Cardiac muscle cell (in vitro differentiated cells and primary cell): ENCODE data around the gene APOL6. TPM values are rescaled to one million over a fixed set of nuclear protein-coding genes. Genes with fewer than 3 reads are reported as not detected.

Source experiments
- DNase-seq, 2 donors: peaks; one replicate each; pipeline versions ENCODE4 v3.0.0 to v3.0.0-alpha.2; 2010 to 2017; ENCODE audit warnings: low read depth in 1 of 2, low spot score in 1 of 2
- H3K27ac ChIP-seq: fragments of 200-600 bp; sonication (generic); 2 replicates; pipeline ENCODE4 v1.5.1; 2016
- H3K27me3 ChIP-seq: fragments of 200-600 bp; sonication (generic); 2 replicates; pipeline ENCODE4 v1.6.0; 2016; ENCODE audit warnings: control low read depth
- H3K36me3 ChIP-seq: fragments of 200-600 bp; sonication (generic); 2 replicates; pipeline ENCODE4 v1.5.1; 2016; ENCODE audit warnings: control low read depth
- H3K4me1 ChIP-seq: fragments of 200-600 bp; sonication (generic); 2 replicates; pipeline ENCODE4 v1.8.1; 2017; ENCODE audit warnings: low read depth, mild to moderate bottlenecking, mixed run types
- H3K4me3 ChIP-seq: fragments of 200-600 bp; sonication (generic); 2 replicates; pipeline ENCODE4 v1.5.1; 2016; ENCODE audit warnings: mild to moderate bottlenecking
- H3K9me3 ChIP-seq: fragments of 200-600 bp; sonication (generic); 2 replicates; pipeline ENCODE4 v1.5.1; 2017; ENCODE audit warnings: low read depth, mild to moderate bottlenecking, control low read depth
- polyA plus RNA-seq: library from polyadenylated mRNA; unstranded; fragments of >200 nt; fragmentation: Nextera tagmentation; extraction: Ambion mirVana; gene quantifications from 2 replicates; pipeline ENCODE4 v1.2.1, GENCODE V29; 2016
- total RNA-seq: library from RNA; depleted of rRNA; stranded (reverse); fragments of >200 nt; gene quantifications from 2 replicates; pipeline ENCODE4 v1.2.3, GENCODE V29; 2016
- TF ChIP-seq, protein P1 (sequence below): IDR thresholded peaks from 2 replicates; pipeline ENCODE4 v1.5.1; 2012; ENCODE audit warnings: low read depth, mild to moderate bottlenecking, low read length

Gene APOL6
- total and polyA plus RNA-seq, 2 experiments from 2014 or later = 0.07 TPM; not detected in 1

DNA sequence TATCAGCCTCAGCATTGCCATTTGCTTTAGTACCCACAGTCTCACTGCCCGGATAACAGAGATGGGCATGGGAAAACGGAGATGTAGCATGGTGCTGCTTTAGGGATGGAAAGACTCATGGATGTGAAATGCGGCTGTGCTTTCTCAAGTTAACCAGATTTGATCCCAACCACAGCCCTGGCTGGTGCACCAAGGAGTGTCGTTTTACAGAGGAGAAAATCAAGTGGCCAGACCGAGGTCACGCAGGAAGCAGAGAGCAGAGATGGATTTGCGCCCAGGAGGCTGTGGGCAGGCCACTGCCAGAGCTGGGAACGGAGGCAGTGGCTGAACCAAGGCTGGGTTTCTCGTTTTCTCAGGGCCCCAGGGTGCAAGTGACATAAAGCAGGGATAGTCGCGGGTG is 40.2 kb upstream of the APOL6 start:
- H3K9me3 ChIP-seq = no peaks in the 10 kb centered on the region
- no peak overlapping the region for H3K4me3 ChIP-seq
- H3K36me3 ChIP-seq = peaks cover 13% of the 10 kb centered on the region
- no peaks in the 10 kb centered on the region for H3K27me3 ChIP-seq
- H3K27ac ChIP-seq = peak overlapping the region; percentile 93
- TF ChIP-seq, protein P1, sequence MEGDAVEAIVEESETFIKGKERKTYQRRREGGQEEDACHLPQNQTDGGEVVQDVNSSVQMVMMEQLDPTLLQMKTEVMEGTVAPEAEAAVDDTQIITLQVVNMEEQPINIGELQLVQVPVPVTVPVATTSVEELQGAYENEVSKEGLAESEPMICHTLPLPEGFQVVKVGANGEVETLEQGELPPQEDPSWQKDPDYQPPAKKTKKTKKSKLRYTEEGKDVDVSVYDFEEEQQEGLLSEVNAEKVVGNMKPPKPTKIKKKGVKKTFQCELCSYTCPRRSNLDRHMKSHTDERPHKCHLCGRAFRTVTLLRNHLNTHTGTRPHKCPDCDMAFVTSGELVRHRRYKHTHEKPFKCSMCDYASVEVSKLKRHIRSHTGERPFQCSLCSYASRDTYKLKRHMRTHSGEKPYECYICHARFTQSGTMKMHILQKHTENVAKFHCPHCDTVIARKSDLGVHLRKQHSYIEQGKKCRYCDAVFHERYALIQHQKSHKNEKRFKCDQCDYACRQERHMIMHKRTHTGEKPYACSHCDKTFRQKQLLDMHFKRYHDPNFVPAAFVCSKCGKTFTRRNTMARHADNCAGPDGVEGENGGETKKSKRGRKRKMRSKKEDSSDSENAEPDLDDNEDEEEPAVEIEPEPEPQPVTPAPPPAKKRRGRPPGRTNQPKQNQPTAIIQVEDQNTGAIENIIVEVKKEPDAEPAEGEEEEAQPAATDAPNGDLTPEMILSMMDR = no peak
- peaks cover 41% of the 10 kb centered on the region for H3K4me1 ChIP-seq
- no peak for DNase-seq

DNA sequence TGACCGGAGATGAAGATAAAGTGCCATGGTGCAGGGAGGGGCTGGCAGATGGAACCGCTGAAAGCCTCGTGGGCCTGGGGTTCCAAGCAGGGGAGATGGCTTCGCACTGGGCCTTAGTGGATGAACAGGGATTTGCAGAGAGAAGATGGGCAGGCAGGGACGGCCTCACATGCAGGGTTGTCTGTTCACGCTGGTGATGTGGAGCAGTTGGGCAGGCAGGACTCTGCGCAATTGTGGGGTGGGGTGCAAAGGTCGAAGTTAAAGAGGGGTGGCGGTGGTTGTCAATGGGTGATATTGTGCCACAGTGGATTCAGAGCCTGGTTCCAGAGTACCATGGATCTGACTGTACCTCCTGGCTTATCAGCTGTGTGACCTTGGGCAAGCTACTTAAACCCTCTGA is 39.0 kb upstream of the APOL6 start:
- no peak overlapping the region for H3K4me3 ChIP-seq
- DNase-seq = no peak
- no peaks in the 10 kb centered on the region for H3K27me3 ChIP-seq
- peaks cover 50% of the 10 kb centered on the region for H3K4me1 ChIP-seq
- no peaks in the 10 kb centered on the region for H3K9me3 ChIP-seq
- H3K27ac ChIP-seq = peak overlapping the region; percentile 93
- TF ChIP-seq, protein P1 = no peak
- H3K36me3 ChIP-seq = peaks cover 13% of the 10 kb centered on the region

DNA sequence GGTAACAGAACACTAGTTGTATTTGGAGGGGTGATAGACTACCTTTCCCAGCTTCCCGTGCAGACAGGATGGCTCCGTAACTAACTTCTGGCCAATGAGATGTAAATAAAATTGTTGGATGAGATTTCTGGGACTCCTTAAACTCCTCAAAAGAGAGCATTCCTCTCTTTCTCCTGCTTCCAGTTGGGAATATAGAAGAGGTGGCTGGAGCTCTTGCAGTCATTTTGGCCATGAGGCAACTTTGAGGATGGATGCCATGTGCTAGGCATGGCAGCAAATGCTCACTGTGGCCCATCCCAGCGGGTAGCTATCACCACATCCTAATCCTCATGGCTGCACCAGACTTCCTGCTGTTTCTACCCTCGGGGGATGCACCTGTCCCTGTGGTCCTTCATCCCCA is 38.5 kb upstream of the APOL6 start:
- Histone ChIP-seq H3K27ac (no peak overlapping the region), H3K4me3 (no peak overlapping the region), H3K4me1 (peaks cover 50% of the 10 kb centered on the region), H3K36me3 (peaks cover 13% of the 10 kb centered on the region), H3K27me3 (no peaks in the 10 kb centered on the region), H3K9me3 (no peaks in the 10 kb centered on the region)
- no peak for DNase-seq
- TF ChIP-seq, protein P1 = no peak

DNA sequence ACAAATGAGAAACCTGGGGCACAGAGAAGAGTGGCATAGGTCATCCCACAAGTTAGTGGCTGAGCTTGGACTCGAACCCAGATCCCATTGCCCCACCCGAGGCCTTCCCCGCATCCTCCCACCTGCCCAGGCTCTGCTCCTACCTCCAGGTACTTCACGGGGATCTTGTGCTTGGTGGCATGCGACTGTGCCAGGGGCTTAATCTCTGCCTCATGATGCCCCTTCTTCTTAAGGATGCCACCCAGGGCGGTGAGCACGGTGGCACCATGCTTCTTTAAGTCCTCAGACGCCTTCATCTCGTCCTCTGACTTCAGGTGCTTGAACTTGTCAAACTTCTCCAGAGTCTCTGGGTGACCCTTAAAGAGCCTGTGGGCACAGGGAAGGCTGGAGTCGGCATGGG is 37.5 kb upstream of the APOL6 start:
- Histone ChIP-seq H3K27ac (no peak overlapping the region), H3K36me3 (peaks cover 13% of the 10 kb centered on the region), H3K4me3 (no peak overlapping the region), H3K27me3 (no peaks in the 10 kb centered on the region), H3K4me1 (peaks cover 51% of the 10 kb centered on the region), H3K9me3 (no peaks in the 10 kb centered on the region)
- TF ChIP-seq, protein P1 = no peak
- no peak for DNase-seq

DNA sequence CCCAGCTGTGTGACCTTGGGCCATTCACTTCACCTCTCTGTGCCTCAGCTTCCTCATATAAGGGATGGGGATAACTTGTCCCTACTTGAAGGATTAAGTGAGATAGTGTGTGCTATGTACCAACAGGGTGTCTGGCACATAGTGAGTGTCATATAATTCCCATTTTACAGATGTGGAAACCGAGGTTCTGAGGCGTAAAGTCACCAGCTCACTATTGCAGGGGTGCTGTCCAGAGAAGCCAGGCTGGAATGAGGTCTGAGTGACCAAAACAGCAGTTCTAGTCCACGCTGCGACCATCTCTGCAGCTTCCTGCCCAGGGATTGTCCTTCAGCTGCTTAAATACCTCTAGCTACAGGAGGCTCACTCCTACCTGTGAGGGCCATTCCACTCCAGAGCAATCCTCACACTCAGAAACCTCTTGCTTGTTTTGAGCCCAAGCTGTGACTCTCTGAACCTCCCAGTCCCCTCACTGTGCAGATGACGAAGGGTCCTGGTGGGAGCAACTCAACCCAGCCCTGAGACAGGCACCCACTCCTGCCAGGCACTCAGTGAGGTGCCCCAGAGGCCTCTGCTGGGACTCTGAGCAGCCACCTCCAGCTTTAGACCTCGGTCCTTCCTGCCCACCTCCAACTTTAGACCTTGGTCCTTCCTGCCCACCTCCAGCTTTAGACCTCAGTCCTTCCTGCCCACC is 36.9 kb upstream of the APOL6 start:
- H3K4me1 ChIP-seq = peaks cover 51% of the 10 kb centered on the region

More for the DNA sequence above, 36.9 kb upstream of the APOL6 start:
- no peak for DNase-seq
- TF ChIP-seq, protein P1 = no peak
- Histone ChIP-seq H3K27ac (peak overlapping the region; percentile 95), H3K9me3 (no peaks in the 10 kb centered on the region), H3K4me3 (no peak overlapping the region), H3K27me3 (no peaks in the 10 kb centered on the region), H3K36me3 (peaks cover 13% of the 10 kb centered on the region)
